ENCODE measurements around the gene ZNF687.
A peak's percentile ranks its signal among the peaks of the same experiment; 100 is the strongest.

Gene ZNF687

DNA sequence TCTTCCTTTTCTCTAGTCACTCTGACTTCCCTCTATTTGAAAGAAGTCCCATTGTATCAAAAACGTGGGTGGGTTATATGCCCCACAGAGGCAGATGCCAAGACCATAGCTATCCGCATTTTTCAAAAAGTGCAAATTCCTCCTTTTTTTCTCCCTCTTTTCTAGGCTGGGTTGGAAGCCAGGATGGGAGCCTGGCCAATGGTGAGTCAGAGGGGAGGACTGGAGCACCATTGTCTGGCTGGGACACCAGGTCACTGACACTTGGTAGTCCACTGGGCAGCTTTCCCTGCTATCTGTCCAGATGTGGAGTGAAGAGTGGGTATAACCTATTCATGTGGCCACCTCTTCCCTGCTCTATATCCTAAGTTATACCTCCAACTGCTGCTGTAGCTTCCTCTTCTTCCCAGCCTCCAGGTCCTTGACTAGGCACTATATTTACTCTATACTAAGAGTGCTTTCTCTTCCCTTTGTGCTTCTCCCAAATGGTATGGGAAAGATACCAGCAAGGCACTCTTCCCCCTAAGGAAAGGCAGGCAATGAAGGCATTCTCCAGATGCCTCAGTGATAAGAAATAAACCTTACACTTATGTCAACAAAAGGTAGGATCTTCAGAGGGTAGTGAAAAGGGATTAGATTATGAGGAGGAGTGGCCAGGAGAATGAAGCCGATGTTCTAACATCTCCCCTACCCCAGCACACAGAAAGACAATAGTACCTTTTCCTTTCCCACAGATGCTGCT, 32.2 kb downstream of the ZNF687 start:
- peak; percentile 99 for DNase-seq (ENCODE audit: low spot score)

DNA sequence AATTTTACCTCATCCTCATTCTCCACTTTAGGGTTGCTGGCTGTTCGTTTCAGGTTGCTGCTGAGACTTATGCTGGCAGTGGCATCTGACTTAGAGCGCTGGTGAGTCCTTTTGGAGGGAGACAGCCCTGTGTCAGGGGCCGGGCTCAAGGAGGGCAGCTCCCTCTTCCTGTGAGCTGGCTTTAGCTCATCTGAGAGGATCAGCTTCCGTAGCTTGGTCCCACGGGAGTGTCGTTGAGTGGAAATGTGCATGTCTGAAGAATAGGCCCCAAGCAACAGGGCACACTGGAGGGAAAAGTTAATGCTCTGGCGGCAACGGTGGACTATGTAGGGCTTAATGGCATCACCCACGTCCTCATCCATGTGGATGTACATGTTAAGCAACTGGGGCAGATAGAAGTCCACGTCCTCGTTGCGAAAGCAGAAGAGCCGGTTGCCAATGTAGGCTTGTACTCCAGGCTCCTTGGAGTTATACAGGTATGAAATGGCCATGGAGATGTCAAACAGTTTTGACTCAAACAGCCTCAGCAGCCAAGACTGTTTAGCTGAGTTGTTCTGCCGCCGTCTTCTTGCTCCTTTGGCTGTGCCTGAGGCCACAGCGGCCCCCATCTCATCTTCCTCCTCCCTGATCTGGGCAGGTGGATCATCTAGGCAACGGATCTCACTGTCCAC, 33.6 kb downstream of the ZNF687 start:
- no peak for DNase-seq (ENCODE audit: low spot score)

DNA sequence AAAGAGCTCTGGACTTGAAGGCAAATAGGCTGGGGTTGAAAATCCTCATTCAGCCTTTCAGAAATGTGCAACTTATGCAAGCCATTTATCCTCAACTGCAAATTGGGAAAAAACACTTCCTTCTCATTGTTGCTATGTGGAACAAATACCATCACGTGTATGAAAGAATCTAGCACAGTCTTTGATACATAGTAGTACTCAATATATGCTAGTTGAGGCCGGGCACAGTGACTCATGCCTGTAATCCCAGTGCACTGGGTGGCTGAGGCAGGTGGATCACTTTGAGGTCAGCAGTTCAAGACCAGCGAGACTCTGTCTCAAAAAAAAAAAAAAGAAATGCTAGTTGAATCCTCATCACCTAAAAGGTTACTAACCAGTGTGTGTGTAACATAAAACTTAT, 36.9 kb downstream of the ZNF687 start:
- DNase-seq (ENCODE audit: low spot score) = no peak

DNA sequence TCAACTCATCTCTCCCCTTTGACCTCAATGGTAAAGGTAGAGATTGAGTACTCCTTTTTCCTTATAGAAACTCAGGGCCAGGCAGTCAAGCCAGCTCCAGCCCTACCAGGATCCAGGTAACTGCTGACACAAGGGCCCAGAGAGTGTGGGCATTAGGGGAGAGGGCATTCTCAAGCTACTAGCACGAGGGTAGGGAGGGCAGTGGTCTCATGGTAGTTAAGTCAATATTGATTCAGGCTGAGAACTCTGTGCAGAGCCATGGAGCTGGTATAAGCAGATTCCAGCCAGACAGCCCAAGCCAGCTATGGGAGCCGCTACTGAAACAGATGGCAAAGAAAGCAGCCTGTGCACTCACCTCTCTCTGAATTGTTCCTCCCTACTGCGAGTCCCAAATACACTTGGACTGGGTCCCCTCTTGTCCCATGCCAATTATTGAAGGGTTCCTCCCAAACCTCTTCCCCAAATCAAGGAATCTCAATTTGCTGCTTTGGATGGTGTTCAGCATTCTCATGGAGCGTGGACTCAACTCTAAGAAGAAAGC, 42.4 kb downstream of the ZNF687 start:
- no peak for DNase-seq (ENCODE audit: low spot score)

DNA sequence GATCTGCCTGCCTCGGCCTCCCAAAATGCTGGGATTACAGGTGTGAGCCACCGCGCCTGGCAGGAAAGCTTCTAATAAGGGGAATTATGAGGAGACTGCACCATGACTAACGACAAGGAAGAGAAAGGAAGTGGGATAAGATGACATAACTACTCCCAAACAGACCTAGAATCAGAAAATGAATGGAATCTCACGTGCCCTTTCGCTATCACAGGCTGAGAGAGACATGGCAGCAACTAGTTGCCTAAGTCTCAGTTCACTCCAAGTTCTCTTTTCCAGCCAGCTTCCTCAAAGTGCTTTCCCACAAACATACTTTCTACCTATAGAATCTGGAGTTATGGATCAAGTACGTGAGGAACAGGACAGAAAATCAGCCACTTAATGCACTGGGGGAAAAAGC, 43.1 kb downstream of the ZNF687 start:
- DNase-seq (ENCODE audit: low spot score) = no peak

DNA sequence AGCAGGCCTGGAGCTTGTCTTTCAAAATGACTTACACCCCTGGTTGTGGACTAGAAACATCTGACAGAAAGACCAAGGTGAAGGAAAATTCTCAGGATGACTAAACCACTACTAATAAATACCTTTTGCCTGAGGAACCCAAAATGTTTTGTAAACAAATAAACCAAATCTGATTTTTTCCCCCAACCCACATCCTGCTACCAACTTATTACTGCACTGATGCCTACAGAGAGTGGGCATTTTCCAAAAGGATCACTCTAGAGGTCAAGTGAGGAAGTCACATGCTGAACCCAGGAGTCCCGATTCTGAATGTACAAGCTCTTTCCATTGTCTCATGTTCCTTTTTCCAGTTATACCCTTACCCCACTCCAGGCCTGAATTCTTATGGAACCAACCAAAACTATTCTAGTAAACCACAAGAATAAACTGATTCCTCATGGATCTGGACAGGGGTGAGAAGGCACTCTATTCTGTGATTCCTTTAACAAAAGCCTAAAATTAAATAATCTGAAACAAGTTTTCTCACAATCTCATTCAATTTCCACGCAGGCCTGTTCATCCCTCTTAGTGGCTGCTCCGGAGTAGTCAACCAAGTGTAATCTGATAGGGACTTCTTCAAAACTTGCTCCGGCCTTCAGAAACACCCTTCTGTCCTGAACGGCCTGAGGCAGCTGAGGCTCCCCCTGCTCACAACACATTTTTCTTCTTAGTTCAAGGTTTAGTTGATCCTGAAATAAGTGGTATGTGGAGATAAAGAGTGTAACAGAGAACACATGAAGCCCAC, 43.7 kb downstream of the ZNF687 start:
- no peak for DNase-seq (ENCODE audit: low spot score)

DNA sequence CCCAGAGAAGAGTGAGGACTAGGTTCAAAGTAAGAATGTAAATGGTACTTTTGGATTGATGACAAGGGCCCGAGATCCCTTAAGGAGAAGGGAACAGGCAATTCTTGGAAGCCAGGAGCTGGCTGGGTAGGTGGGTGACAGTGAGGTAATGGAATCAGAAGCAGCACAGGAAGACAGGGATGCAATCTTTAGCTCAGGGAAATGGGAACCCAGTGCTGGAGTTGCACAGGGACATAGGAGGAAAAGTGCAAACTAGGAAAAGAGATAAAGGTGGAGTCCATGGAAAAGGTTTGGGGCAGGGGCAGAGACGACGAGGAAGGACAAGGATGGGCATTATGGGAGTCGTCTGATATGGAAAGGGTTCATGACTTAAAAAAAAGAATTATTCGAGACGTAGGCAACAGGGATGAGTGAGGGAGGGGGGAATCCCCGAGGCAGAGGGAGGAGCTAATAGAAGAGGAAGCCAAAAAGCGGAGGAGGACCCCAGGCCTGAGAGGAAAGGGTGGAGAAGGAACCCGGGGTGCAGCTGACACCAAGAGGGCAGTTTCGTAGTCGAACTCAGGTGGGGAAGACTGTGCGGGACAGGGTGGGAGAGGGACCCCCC, 44.6 kb downstream of the ZNF687 start:
- DNase-seq (ENCODE audit: low spot score) = peak; percentile 68

DNA sequence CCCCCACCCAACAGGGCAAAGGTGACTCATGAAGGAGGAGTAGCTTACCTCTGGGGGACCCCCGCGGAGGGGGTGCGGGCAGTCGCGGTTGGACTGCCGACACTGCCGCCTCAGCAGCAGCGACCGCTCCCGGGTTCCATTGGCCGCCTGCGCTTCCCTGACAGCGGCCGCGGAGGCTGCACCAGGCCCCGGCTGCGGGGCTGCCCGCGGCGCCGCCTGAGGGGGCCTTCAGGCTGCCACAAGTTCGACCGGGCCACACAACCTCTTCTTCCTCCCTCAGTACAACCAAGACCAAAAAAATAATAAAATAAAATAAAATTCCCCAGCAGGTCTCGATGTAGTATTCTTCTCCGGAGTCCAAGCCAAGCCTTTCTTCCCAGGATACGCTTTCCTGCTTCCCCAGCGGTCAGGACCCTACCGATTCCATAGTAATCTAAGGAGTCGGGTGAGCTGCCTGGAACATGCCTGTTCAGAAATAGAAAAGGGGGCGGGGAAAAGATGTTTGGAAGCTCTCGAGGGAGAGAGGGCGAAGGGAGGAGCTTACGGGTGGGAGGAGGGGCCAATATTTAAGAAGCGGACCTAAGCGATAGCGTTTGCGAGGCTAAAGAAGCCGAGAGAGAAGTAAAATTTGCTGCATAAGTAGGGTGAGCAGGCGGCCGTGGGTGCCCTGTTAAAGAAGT, 45.3 kb downstream of the ZNF687 start, which contains the start of gene PI4KB:
Gene PI4KB (minus strand): TSS at position 194 of the 680 bp plus-strand sequence. CDS start 10,935 bp downstream, outside the sequence.
- DNase-seq (ENCODE audit: low spot score) = peak; percentile 100

DNA sequence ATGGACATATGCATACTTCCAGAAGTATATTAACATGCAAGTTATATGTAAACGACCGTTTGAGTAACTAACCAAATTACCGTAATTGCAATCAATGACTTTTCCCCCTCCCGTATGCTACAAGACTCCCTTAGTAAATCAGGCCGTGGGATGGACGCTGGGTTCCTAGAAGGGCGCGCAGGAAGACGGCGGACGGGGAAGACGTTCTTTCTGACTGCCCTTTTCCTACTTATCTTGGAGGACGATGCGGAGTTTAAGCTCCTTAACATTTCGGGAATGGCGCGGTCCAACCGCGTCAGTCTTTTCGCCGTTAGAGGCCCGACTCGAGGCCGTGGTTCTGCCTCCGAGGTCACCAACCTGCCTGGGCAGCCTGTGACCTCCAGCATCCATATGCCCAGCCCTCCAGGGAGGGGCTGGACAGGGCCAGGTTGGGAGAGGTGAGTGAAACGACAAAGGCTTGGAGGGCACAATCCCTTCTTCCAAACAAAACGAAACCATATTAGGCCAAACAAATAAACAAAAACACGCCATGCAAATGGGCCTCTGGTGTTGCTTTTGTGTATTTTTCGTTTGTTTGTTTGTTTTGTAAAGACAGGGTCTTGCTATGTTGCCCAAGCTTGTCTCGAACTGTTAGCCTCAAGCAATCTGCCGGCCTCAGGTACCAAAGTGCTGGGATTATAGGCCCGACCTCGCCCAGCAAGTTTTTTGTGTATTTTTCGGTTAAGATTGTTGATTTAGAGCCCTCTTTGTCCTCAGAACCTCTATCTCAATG, 46.0 kb downstream of the ZNF687 start:
- no peak for DNase-seq (ENCODE audit: low spot score)

DNA sequence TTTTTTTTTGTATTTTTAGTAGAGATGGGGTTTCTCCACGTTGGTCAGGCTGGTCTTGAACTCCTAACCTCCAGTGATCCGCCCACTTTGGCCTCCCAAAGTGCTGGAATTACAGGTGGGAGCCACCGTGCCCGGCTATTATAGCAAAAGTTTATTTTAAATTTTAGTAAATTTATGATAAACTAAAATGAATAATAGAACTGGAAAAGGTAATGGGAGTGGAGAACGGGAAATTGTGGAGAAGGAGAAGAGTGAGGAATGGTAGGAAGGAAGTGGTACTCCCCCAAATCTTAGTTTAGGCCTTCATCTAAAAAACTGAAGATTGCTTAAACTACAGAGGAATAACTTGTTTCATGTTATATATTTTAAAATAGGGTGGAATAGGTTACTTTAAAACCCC, 52.7 kb downstream of the ZNF687 start:
- no peak for DNase-seq (ENCODE audit: low spot score)

DNA sequence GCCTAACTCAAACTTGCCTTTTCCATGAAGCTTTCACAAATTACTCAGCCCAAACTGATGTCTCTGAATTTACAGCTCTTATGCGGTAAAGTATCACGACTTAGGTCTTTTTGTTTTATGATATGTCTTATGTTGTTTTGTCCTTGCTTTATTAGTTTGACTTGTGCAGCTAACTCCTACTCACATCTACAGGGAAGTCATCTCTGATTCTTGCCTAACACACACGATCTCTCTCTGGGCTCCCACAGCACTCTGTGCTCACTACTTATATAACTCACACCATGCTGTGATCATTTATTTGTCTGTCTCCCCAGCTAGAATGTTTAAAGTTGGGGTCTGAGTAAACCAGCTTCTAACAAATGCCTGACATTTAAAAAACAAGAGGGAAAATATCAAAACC, 54.5 kb downstream of the ZNF687 start:
- no peak for DNase-seq (ENCODE audit: low spot score)

DNA sequence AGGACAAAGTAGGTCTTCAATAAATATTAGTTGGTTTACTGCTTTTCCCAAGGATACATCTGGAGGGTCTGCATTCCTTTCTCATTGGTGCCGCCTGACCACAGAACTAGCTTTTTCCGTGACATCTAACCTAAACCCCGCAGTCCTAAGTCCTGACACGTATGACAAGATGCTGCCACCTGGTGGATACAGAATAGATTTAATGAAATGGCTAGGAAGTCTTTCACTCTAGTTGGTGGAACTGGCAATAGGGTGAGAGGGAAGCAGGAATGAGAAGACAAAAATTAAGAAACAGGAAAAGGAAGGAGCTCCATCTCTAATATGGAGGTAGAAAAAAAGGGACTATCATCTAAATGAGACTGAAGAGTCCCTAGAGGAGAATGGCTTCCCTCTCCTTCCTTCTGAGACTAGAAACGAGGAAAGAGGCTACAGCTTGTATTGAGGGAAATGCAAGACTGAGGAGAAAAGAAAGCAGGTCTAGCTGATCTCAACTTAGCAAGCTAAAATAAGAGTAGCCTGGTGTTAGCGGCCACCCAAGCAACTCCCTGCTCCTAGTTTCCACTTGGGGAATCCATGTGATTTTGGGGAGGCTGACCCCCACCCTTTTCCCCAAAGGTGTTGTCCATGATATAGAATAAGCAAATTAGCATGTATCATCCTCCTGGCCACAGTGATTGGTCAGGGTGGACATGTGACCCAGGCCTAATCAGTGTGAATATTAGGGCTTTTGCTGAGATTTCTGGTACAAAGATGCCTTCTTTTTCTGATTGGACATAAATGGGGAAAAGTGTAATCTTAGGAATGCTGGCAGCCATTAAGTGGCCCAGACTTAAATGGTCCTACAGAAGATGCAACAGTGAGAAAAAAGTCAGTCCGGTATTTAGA, 59.0 kb downstream of the ZNF687 start:
- peak; percentile 69 for DNase-seq (ENCODE audit: low spot score)
